OCI-LY1 (cell line): ENCODE data around the gene FTCDNL1.

ENCODE experiments used
- EZH2 ChIP-seq: fragments of 200-600 bp; sonication (generic), shearing (Covaris generic); IDR thresholded peaks from 2 replicates; pipeline ENCODE4 v1.8.0; 2017; ENCODE audit warnings: borderline replicate concordance, mixed run types, mild to moderate bottlenecking, antibody characterized with exemption, low read length, moderate library complexity, mixed read lengths
- TF ChIP-seq, protein P1 (sequence below): fragments of 200-600 bp; sonication (generic), shearing (Covaris generic); IDR thresholded peaks from 2 replicates; pipeline ENCODE4 v1.5.1; 2017; ENCODE audit warnings: mild to moderate bottlenecking, antibody characterized with exemption, low read length, moderate library complexity, mixed read lengths

DNA sequence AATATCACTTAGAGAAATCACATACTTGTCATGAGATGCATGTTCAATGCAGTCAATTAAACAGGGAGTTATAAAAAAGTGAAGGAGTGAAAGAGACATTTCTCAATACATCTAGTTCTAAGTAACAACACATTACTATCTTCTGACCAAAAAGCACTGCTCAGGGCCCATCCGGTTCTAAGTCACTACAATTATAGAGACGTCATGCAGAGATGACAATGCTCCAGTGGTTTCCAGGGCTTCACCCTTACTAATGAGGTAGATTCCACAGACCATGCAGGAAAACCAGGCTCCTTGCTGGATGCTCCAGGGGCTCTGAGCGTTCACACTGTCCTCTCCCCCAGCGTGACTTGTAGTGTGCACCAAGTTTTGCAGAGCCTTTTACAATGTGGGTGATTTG is 88.0 kb downstream of the FTCDNL1 start:
- TF ChIP-seq, protein P1, sequence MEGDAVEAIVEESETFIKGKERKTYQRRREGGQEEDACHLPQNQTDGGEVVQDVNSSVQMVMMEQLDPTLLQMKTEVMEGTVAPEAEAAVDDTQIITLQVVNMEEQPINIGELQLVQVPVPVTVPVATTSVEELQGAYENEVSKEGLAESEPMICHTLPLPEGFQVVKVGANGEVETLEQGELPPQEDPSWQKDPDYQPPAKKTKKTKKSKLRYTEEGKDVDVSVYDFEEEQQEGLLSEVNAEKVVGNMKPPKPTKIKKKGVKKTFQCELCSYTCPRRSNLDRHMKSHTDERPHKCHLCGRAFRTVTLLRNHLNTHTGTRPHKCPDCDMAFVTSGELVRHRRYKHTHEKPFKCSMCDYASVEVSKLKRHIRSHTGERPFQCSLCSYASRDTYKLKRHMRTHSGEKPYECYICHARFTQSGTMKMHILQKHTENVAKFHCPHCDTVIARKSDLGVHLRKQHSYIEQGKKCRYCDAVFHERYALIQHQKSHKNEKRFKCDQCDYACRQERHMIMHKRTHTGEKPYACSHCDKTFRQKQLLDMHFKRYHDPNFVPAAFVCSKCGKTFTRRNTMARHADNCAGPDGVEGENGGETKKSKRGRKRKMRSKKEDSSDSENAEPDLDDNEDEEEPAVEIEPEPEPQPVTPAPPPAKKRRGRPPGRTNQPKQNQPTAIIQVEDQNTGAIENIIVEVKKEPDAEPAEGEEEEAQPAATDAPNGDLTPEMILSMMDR: no peak
- no peak for TF ChIP-seq EZH2
